ENCODE results near the gene TM9SF4.

DNA sequence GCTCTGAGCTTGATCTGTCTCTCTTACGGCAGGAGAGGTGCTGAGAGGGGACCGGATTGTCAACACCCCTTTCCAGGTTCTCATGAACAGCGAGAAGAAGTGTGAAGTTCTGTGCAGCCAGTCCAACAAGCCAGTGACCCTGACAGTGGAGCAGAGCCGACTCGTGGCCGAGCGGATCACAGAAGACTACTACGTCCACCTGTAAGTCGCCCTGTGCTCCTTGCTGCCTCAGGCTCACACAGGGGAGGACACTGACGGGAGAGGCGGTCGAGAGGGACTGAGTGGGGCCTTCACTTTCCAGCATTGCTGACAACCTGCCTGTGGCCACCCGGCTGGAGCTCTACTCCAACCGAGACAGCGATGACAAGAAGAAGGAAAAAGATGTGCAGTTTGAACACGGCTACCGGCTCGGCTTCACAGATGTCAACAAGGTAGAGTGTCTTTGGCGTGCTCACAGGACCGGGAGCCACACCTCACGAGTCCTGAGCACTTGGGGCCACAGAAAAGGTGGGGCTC is 32.0 kb downstream of the TM9SF4 start:
- TF ChIP-seq, protein P1, sequence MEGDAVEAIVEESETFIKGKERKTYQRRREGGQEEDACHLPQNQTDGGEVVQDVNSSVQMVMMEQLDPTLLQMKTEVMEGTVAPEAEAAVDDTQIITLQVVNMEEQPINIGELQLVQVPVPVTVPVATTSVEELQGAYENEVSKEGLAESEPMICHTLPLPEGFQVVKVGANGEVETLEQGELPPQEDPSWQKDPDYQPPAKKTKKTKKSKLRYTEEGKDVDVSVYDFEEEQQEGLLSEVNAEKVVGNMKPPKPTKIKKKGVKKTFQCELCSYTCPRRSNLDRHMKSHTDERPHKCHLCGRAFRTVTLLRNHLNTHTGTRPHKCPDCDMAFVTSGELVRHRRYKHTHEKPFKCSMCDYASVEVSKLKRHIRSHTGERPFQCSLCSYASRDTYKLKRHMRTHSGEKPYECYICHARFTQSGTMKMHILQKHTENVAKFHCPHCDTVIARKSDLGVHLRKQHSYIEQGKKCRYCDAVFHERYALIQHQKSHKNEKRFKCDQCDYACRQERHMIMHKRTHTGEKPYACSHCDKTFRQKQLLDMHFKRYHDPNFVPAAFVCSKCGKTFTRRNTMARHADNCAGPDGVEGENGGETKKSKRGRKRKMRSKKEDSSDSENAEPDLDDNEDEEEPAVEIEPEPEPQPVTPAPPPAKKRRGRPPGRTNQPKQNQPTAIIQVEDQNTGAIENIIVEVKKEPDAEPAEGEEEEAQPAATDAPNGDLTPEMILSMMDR (optimal IDR thresholded peaks at IDR 0.05 in 1 of 3, IDR thresholded peaks at IDR 0.05 in 1 of 3, conservative IDR thresholded peaks at IDR 0.05 in 1 of 3; ENCODE audit: extremely low read depth in 1 of 3, insufficient read depth in 2 of 3, low read length in 3 of 3) = no peak
- TF ChIP-seq EZH2 (IDR thresholded peaks at IDR 0.05; ENCODE audit: low read length) = no peak

Data from keratinocyte (primary cell).